ENCODE results near the gene ATP13A4.

Gene ATP13A4

DNA sequence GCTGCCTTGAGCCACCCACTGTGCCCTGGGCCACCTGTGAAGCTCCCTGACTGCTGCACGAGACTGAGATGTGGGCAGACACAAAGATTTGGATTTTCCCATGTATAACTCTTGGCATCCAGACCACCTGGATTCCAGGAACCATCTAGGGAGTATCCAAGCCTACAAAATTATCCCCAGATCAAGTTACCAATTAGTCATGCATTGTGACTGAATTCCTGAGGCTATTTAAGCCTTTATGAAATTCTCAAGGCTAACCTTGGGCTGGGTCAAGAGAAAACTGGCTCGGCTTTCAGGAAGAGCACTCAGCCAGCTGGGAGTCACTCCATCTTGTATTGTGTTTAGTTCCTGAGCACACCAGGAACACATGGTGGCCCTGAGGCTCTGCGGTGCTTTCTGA is 162.8 kb downstream of the ATP13A4 start:
- DNase-seq, result no peak

DNA sequence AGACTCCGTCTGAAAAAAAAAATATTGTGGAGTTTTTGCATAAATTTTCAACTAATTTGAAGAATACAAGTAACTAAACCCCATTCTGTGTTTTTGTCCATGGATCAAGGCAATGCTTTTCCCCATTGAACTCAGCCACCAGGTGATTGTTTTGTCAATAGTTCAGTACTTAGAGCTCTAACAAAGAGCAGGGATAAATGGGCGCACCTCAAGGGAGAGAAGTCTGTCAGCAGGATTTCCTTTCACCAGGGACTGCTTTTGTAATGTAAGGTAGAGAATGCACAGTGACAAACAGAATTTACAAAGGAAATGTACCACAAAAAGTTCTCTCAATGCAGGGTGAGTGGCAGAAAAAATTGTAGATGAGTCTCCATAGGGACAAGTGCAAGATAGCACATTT is 165.4 kb downstream of the ATP13A4 start:
- no peak for DNase-seq

DNA sequence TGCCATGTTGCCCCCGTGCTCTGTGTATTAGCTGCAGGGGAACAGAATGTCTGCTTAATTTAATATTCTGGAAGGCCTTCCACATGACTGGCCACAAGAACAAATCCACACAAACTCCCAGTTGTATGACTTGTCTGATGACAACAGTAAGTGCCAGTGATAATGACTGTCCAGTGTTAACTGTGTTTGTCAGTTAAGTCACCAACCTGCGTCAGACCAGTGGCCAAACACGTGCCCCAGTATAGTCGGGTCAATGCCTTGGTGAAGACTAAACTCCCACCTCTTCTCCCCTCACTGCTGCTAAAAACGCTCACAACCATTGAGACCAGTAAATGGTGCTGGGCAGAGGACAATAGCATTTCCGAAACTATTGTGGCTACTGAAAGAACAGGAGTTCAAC is 166.3 kb downstream of the ATP13A4 start:
- DNase-seq, result no peak

DNA sequence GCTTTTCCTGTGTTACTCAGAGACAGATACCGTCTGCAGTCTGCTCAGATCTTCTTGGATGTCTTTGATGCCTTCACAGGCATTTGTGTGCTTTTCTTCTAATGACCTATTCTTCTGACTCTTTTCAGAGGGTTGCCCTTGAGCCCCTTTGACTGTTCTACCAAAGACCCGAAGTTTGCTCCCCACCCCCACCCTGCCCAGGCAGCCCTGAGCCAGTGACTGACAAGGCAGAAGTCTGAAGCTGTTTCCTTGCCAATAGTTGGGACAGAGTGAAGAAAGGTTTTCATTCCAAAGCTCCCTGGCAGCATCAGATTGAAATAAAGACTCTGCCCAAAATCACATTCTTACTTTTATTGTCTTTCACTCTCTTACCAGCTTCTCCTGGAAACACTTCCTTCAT is 167.1 kb downstream of the ATP13A4 start:
- DNase-seq, result no peak

DNA sequence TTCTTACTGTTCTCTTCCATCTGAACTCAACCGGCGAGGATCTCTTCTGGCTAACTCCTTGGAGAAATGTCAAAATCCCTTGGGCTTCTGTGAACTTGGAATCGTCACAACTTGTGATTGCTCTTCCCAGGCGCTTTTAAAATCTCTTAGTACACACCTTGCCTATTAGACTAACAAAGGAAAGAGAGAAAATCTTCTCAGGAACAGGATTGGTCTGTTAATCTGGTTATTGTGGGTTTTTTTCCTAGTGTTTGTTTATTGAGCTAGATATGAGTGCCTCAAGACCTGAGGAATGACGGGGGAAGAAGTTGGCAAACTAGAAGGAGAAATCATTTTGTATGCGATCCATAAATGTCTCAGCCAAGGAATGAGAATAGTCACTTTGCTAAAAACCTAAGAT is 176.0 kb downstream of the ATP13A4 start, which contains the start of gene ATP13A5:
Gene ATP13A5 (minus strand): TSS at position 48 of the 400 bp plus-strand sequence. CDS start 28 bp downstream, at position 20.
- no peak for DNase-seq

DNA sequence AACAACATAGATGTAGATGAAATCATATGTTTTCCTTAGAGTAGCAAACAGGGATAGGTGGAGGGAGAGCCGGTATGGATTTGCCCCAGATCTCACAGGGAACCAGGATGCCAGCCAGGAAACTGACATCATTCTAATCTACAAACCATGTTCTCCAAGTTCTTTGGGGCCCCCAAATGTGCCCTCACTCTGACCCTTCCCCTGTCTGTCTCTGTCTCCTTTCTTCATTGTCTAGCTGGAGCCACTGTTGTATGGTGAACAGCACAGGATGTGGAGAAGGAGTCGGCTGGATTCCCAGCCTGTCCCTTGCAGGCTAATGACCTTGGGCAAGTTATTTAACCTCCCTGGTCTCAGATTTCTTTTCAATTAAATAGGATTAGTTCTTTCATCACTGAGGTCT is 177.1 kb downstream of the ATP13A4 start:
- no peak for DNase-seq

DNA sequence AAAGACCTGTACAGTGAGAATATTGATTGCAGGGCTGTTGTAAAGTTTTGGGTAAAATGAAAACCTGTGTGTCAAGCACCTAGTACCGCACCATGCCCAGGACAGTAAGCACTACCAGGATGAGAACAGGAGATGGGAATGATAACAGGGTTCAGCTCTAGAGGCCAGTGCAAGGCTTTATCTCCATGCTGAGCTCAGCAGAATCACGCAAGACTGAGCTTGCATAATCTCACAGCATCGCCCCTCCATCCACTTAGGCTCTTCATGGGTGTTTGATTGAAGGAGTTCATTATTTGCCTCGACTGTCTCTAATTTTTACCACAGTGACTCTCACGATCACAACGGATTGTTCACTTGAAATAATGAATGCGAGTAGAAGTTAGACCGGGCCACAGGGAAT is 179.1 kb downstream of the ATP13A4 start:
- no peak for DNase-seq

DNA sequence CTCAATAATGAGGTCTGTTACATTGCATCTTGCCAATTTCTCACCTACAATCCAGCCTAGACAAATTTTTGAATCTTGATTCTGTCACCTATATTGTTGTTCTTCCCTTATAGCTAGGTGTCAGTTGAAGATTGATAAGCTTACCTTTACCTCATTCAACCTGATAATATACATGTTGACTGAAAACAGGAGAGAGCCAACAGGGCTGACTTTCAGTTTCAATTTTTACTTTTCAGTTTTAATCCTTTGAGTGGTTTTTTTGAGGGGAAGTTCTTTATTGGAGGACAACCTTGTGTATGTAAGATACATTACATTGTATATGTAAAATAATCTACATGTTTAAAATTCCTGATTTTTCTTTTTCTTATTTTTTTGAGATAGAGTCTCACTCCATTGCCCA is 181.9 kb downstream of the ATP13A4 start:
- DNase-seq, result no peak

DNA sequence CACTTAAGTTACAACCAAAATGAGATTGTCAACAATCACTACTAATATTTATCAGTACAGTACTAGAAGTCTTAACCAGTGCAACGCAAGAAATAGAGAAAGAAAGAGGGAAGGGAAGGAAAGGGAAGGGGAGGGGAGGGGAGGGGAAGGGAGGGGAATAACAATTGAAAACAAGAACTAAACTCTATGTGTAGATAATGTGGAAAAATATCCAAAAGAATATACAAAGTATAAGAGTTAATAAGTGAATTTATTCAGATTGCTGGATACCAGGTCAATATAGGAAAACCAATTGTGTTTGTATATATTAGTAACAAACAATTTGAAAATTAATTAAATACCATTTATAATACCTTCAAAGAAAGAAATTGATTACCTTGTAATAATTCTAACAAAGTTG is 186.8 kb downstream of the ATP13A4 start:
- DNase-seq, result no peak

DNA sequence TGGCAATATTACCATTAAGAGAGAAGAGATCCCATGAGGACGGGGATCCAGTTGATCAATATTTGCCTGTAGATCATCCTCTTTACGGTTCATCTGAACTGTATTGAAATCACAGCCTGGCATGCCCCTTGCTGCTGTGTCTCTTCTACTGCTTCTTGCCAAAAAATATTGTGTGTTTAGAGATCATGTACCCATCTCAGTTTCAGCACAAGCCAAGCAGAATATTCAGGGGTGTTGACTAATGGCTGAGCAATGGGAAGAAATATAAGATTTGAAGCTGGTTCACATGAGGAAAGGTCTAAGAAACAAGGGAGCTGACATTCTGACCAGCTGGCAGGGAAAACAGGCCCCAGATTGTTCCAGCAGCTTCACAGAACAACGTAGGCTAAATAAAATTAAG is 197.4 kb downstream of the ATP13A4 start:
- no peak for DNase-seq

DNA sequence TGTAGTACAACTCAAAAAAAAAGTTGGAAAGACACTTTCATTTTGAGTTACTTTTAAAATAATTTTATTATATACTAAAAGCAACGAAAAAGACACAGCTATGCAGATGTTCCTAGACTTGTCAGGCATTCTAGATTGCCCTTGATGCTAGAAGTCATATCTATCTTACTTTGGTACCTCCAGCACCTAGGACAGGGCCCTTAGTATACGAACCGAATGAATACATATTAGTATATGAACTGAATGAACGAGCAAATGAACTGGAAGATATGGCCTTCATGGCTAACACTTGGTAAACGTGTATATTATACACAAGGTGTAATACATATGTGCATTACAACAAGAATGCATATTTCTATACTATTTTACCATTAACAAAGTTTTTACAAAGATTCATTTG is 200.3 kb downstream of the ATP13A4 start:
- DNase-seq, result no peak
